ENCODE data around the gene ELFN1.
"Not testable (repeated sequence)": the region's sequence is repeated elsewhere in the genome, so short reads cannot be mapped to it uniquely, and the experiment has no call there.

The ELFN1 gene

DNA sequence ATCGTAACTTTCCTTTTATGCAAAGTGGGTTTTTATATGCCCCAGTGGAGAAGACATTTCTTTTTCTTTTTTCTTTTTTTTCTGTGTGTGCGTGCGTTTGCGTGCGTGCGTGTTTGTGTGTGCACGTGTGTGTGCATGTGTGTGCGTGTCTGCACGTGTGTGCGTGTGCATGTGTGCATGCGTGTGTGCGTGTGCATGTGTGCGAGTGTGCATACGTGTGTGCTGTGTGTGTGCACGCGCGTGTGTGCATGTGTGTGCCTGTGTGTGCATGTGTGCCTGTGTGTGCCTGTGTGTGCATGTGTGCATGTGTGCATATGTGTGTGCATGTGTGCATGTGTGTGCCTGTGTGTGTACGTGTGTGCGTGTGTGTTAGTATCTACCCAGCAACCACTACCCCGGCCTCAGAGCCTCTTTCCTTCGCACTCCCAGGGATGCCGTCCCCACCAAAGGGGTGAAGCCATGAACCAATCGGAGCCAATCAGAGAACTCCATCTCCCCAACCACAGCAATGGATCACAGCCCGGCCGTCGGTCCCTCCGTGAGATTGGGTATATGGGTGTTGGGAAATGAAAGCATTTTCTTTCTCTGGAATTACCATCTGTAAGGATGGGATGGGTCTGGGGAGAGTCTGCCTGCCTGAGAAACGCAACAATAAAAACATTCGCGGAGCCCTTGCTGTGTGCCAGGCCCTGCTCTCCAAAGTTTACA, 92.3 kb downstream of the ELFN1 start:
- DNase-seq = no peak

DNA sequence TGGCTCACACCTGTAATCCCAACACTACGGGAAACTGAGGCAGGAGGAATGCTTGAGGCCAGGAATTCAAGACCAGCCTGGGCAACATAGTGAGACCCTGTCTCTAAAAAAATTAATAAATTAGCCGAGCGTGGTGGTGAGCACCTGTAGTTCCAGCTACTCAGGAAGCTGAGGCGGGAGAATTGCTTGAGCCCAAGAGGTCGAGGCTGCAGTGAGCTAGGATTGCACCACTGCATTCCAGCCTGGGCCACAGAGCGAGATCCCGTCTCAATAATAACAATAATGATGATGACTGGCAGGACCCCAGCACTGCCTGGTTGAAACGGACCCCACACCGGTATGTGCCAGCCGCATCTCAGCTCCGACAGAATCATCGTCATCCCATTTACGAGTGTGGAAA, 93.0 kb downstream of the ELFN1 start:
- no peak for DNase-seq

DNA sequence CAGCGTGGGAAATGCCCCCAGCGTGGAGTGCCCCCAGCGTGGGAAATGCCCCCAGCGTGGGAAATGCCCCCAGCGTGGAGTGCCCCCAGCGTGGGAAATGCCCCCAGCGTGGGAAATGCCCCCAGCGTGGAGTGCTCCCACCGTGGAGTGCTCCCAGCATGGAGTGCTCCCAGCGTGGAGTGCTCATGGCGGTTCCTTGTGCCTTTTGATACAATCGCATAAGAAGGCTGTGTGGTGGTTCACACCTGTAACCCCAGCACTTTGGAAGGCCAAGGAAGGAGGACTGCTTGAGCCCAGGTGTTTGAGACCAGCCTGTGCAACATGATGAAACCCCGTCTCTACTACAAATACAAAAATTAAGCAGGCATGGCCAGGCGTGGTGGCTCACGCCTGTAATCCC, 93.8 kb downstream of the ELFN1 start:
- DNase-seq = not testable (repeated sequence)

DNA sequence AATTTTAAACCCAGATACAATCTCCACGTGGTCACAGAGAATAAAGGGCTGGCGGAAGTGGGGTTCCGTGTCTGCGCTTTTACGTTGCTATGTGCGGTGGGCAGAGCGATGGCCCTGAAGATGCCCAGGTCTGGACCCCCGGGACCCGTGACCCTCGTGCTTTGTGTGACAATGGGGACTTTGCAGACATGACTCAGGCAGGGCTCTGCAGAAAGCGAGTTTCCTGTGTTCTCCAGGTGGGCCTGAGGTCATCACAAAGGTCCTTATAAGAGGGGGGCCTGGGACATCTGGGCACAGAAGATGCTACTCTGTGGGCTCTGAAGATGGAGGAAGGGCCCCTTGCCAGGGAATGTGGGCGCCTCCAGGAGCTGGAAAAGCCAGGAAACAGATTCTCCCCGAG, 95.3 kb downstream of the ELFN1 start:
- no peak for DNase-seq

DNA sequence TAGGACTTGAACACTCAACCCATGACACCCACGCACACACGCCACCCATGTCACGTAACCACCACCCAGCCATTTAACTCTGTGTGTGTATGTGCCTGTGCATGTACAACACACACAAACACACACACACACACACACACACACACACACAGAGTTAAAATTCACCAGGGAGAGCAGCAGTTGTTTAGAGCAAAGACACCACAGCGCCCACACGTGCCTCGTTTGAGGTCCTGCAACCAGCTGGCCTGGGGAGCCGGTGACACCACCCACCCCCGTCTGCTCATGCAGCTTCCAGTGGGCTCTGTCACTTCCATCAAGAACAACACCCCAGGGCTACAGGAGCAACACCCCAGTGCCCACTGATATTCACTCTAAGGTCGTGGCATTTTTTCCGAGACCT, 97.4 kb downstream of the ELFN1 start:
- DNase-seq = no peak

DNA sequence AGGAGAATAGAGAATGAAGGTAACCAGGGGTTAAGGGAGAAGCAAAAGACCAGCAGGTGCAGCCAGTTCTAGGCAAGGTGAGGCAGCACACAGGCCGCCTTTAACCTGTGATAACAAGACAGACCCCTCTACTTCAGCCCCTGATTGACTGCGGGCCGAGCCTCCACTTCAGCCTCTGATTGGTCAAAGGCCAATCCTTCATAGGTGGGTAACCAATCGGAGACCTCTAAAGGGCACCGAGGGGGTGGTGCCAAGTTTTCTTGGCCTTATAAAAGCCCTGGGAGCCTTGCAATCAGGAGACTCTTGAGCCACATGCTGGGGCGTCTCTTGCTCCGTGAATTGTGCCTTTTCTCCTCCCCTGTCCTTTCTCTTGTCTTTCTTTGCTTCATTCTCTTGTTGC, 98.8 kb downstream of the ELFN1 start:
- DNase-seq = no peak

DNA sequence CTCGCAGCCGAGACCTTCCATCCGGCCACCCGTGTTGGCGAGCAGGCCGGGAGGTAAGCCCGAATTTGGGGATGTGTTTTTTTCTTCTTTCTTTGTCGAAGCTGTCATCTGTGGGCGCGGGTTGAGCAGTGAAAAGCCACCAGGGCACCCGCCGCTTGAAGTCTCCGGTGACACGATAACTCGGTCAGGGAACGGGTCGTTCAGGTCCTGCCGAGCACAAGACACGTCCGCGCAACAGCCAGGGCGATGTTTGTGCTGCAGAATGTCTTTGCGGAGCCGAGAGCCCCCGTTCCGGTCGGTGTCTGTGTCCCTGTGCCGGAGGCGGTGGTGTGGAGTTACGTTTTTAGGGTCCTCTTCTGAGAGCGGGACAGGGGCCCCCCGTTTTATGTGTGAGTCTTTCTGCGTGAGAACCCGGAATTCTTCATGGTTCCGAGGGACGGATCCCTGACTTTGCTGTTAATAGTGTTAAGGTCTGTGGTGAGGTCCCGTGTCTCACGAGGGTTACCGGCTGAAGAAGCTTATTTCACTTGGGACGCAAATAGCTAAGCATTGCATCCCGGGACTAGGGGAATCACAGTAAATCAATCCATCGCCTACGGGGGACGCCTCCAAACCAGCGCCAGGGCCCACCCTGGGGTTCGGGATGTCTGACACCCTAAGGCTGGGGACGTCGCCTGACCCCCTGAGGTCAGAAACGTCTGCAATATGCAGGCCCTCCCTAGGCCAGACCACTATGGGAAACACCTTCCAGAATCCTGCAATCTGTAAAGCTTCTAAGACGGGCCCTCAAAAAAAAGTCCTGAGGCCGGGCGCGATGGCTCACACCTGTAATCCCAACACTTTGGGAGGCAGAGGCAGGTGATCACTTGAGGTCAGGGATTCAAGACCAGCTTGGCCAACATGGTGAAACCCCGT, 99.5 kb downstream of the ELFN1 start:
- no peak for DNase-seq

DNA sequence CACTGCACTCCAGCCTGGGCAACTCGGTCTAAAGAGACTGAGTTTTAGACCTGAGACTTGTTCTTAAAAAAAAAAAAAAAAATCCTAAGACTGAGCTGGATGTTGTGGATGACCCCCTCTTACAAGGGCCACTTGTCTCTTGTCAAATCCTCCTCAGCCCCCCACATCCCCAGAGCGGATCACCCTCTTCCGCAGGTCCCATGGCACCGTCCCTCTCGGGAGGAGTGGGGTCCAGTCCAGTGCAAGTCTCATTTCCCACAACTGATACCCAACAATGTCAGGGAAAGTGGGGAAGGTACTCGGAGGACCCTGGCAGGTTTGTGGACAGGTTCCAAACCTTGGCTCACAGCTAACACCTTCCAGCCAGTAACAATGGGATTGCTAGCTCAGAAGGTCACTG, 100.3 kb downstream of the ELFN1 start:
- no peak for DNase-seq

DNA sequence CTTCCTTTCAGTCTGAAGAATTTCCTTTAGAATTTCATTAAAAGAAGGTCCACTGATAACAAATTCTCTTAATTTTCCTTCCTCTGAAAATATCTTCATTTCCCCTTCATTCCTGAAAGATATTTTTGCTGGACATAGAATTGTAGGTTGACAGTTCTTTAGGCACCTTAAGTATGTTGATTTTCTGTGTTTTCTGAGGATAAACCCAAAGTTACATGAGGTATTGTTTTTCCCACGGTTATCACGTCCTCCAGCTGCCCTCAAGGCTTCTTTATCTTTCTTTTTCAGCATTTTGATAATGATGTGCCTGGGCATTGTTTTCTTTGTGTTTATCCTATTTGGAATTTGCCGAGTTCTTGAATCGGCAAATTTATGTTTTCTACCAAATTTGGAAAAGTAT, 105.3 kb downstream of the ELFN1 start:
- no peak for DNase-seq

DNA sequence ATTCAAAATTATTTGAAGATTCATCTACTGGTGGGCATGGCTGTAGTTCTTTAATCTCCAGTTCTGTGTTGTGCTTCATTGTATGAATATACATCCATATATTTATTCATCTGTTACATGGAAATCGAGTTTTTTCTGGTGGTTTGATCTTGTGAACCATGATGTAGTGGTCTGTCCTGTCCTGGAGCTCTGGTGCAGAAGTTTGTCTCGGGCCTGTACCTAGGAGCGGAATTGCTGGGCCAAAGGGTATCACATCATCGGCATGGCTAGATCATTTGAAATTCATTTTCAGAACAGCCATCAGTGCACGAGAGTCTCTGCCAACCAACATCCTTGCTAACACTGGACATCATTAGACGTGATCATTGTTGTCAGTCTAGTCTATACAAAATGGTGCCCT, 107.0 kb downstream of the ELFN1 start:
- no peak for DNase-seq

DNA sequence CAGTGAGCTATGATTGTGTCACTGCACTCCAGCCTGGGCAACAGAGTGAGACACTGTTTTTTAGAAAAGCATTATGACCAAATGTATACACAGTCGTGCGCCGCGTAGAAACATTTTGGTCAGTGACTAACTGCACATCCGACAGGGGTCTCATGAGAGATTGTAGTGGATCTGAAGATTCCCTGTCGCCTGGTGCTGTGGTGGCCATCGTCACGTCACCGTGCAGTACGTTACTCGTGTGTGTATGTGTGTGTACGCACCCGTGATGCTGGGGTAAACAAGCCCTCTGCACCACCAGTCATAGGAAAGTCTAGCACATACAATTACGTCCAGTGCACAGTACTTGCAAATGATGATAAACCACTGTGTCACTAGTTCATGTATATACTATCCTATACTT, 109.4 kb downstream of the ELFN1 start:
- DNase-seq = no peak

DNA sequence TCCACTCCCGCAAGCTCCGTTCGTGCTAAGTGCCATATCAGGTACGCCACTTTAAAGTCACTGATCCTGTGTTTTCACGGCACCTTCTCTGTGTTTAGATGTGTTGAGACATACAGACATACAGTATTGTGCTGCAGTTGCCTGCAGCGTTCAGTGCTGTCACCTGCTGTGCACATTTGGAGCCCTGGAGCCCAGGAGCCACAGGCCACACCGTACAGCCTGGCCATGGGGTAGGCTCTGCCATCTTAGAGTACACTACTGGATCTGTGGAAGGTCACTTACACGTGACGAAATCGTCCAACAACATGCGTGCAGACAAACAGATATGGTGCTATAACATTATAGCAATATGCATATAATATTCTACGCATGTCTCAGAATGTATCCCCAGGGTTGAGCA, 111.3 kb downstream of the ELFN1 start:
- no peak for DNase-seq

DNA sequence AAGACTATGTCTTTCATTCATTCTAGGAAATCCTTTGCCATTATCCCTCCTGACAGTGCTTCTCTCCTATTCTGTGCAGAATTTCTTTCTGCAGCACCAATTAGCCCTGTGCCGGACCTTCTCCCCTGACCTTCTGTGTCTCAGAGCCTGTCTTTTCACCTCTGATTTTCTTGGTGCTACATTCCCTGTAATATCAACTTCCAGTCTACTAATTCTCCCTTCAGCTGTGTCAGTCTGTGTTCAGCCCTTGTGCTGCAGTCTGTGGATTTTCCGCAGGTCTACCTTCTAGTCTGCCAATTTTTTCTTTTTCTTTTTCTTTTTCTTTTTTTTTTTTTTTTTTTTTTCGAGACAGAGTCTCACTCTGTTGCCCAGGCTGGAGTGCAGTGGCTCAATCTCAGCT, 115.8 kb downstream of the ELFN1 start:
- DNase-seq = no peak

DNA sequence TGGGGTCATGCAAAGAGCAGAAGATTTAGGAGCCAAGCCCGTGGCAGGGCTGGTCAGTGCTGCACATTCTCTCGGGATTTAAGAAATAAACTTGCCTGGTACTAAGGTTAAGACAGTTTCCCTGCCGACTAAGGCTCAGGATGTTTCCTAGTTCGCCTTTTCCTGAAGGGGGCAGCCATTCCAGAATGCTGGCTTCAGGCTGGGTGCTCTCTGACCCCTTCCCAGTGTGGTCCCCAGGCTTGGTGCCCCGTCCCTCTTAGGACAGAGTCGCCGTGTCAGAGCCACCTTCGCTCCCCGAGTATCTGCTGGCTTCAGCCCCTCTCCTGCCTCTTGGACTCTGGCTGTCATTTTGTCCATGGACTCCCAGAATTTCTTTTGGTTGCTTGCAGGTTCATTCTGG, 117.2 kb downstream of the ELFN1 start:
- no peak for DNase-seq

DNA sequence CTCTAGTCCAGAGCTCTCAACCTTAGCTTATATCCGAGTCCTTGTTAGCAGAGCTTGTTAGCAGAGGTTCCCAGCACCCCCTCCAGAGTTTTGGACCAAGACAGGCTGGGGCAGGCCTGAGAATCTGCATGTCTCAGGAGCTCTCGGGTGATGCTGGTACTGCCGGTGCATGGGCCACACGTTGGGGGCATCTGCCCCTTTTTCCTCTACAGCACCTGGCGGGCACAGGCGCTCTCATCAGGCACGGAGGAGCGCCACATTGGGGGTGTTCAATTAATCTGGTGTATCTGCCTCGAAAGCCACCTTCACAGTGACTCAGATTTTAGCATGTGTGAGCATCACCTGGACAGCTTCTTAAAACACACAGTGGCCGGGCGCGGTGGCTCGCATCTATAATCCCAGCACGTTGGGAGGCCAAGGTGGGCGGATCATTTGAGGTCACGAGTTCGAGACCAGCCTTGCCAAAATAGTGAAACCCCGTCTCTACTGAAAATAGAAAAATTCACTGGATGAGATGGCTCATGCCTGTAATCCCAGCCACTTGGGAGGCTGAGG, 117.7 kb downstream of the ELFN1 start:
- DNase-seq = no peak

DNA sequence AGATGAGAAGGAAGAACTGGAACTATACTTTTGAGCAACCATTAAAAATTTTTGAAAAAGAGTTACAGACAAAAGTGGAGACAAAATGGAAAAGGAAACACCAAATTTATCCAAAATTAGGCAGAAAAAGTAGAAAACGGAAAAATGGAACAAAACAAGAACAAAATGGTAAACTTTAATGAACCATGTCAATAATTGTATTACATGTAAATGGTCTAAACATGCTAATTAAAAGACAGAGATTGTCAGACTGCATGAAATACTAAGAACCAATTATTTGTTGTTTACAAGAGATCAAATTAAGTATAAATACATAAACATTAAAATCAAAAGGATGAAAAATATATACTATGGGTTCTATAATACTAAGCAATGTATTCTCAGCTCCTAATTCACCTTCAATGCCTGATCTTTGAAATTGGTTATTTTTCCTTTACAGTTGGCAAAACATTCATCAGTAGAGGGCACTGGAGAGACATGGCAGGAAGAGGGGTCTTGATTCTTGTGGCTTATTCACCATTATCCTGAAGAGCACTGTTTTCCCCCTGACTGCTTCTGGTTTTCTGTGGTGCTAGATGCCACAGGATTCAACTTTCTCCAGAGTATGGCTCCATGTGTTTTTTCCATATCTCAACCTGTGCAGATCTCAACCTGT, 124.9 kb downstream of the ELFN1 start:
- DNase-seq = no peak
